ENCODE results near the gene DEGS2. TPM values are rescaled to one million over a fixed set of nuclear protein-coding genes. Genes with fewer than 3 reads are reported as not detected.

Gene DEGS2
- total and polyA plus RNA-seq, 2 experiments from 2014 or later: 1.4 TPM; not detected in 1

DNA sequence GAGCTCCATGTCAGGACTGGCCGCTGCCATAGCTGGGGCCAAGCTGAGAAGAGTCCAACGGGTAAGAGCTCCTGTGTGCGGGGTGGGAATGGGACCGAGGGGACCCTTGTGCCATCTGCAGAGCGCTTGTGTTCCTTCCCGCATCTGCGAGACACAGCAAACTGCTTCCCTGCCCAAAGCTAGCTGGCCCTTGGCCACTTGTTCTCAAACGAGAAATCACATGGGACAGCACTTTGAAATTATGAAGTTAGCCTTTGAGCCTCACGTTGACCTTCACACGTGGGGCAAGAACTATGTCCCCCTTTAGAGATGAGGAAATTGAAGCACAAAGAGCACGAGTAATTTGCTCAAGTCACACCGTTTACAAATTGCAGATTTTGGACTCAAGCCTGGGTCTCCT lies 30.8 kb downstream of the DEGS2 start:
- WGBS, 2 experiments (ENCODE audit: low coverage in 1 of 2, low lambda C conversion rate in 2 of 2, missing lambda C conversion rate in 2 of 2): 82 to 83% methylated on average over 12 of the region's 12 CpGs
- in situ Hi-C loops (cut with MboI): no loop called here
- H3K4me2 ChIP-seq (ENCODE audit: unreplicated experiment): no peak overlapping the region

DNA sequence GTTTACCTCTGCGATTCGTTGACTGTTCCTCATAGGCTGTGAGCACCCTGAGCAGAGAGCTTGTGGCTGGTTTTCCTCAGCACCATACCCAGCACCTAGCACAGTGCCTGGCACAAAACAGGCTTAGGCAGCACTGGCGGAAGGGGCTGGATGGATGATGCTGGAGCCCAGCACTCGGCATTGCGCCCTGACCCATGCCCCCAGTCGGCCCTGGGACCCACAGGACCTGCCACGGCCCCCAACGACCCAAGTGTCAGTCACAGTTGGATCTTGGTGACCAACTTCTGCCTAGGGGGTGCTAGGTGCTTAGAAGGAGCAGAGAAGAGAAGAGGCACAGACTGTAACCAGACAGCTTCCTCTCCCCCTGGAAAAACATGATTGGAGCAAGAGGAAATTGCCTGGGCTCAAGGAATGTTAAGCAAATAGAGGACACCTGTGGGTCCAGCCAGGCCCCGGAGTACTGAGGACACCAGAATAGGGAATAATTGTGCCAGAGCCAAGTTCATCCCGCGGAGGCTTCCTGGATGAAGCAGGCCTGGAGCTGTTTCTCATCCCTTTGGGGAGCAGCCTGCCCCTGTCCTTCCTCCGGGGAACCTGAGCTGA lies 31.5 kb downstream of the DEGS2 start:
- H3K9me3 ChIP-seq (ENCODE audit: low read depth): no peaks in the 10 kb centered on the region
- H3K79me2 ChIP-seq (ENCODE audit: insufficient read depth): no peaks in the 10 kb centered on the region
- H3K9ac ChIP-seq: no peak overlapping the region
- peaks cover 19% of the 10 kb centered on the region for H3F3A ChIP-seq (ENCODE audit: insufficient read depth)
- TF ChIP-seq EZH2 (IDR thresholded peaks at IDR 0.05; ENCODE audit: insufficient read depth, poor library complexity, severe bottlenecking) (no peak), EZH2phosphoT487 (IDR thresholded peaks at IDR 0.05; ENCODE audit: insufficient read depth, low read depth) (no peak)
- no peaks in the 10 kb centered on the region for H4K20me1 ChIP-seq (ENCODE audit: insufficient read depth)
- no peak overlapping the region for H2AFZ ChIP-seq
- H3K4me1 ChIP-seq (ENCODE audit: insufficient read depth): peaks cover 28% of the 10 kb centered on the region
- H3K4me2 ChIP-seq (ENCODE audit: unreplicated experiment): no peak overlapping the region
- no peaks in the 10 kb centered on the region for H3K27me3 ChIP-seq (replicated peaks; ENCODE audit: insufficient read depth)
- H3K36me3 ChIP-seq (ENCODE audit: low read depth): no peaks in the 10 kb centered on the region
- no peak for DNase-seq
- 93% methylated on average over 12 of the region's 12 CpGs for WGBS, 2 experiments (ENCODE audit: low coverage in 1 of 2, low lambda C conversion rate in 2 of 2, missing lambda C conversion rate in 2 of 2)
- H3K27ac ChIP-seq: no peak overlapping the region
- in situ Hi-C loops (cut with MboI): no loop called here
- H3K4me3 ChIP-seq: no peak overlapping the region
- no peaks in the 10 kb centered on the region for H3K9me2 ChIP-seq (ENCODE audit: insufficient read depth)

More for the DNA sequence above, 30.8 kb downstream of the DEGS2 start:
- H3K27ac ChIP-seq: peak overlapping the region; percentile 39
- H3K36me3 ChIP-seq (ENCODE audit: low read depth): no peaks in the 10 kb centered on the region
- H3K79me2 ChIP-seq (ENCODE audit: insufficient read depth): no peaks in the 10 kb centered on the region
- H2AFZ ChIP-seq: no peak overlapping the region
- H3K4me3 ChIP-seq: no peak overlapping the region
- no peaks in the 10 kb centered on the region for H4K20me1 ChIP-seq (ENCODE audit: insufficient read depth)
- peaks cover 35% of the 10 kb centered on the region for H3K4me1 ChIP-seq (ENCODE audit: insufficient read depth)
- peak overlapping the region; percentile 2; the same call in 1 of the 2 replicates for H3K9ac ChIP-seq
- H3K9me3 ChIP-seq (ENCODE audit: low read depth): no peaks in the 10 kb centered on the region
- no peak for TF ChIP-seq EZH2phosphoT487 (IDR thresholded peaks at IDR 0.05; ENCODE audit: insufficient read depth, low read depth)
- TF ChIP-seq EZH2 (IDR thresholded peaks at IDR 0.05; ENCODE audit: insufficient read depth, poor library complexity, severe bottlenecking): no peak
- no peaks in the 10 kb centered on the region for H3K9me2 ChIP-seq (ENCODE audit: insufficient read depth)
- H3F3A ChIP-seq (ENCODE audit: insufficient read depth): peaks cover 22% of the 10 kb centered on the region
- H3K27me3 ChIP-seq (replicated peaks; ENCODE audit: insufficient read depth): no peaks in the 10 kb centered on the region
- DNase-seq: no peak

GRCh38 chr14:100126401-100126800 lies 33.0 kb downstream of the DEGS2 start:
- Histone ChIP-seq H3K9me2 (ENCODE audit: insufficient read depth) (no peaks in the 10 kb centered on the region), H3K36me3 (ENCODE audit: low read depth) (no peaks in the 10 kb centered on the region), H3K9ac (no peak overlapping the region), H3K4me1 (ENCODE audit: insufficient read depth) (peaks cover 14% of the 10 kb centered on the region), H3K27ac (no peak overlapping the region), H3K27me3 (replicated peaks; ENCODE audit: insufficient read depth) (no peaks in the 10 kb centered on the region), H3K4me2 (ENCODE audit: unreplicated experiment) (no peak overlapping the region), H3K4me3 (no peak overlapping the region), H4K20me1 (ENCODE audit: insufficient read depth) (no peaks in the 10 kb centered on the region), H3F3A (ENCODE audit: insufficient read depth) (peaks cover 7% of the 10 kb centered on the region), H3K9me3 (ENCODE audit: low read depth) (no peaks in the 10 kb centered on the region), H2AFZ (no peak overlapping the region), H3K79me2 (ENCODE audit: insufficient read depth) (no peaks in the 10 kb centered on the region)
- TF ChIP-seq EZH2 (IDR thresholded peaks at IDR 0.05; ENCODE audit: insufficient read depth, poor library complexity, severe bottlenecking) (no peak), EZH2phosphoT487 (IDR thresholded peaks at IDR 0.05; ENCODE audit: insufficient read depth, low read depth) (no peak)
- in situ Hi-C loops (cut with MboI): no loop called here
- 84 to 89% methylated on average over 11 to 13 of the region's 13 CpGs for WGBS, 2 experiments (ENCODE audit: low coverage in 1 of 2, low lambda C conversion rate in 2 of 2, missing lambda C conversion rate in 2 of 2)
- no peak for DNase-seq

GRCh38 chr14:100124551-100125088 lies 34.8 kb downstream of the DEGS2 start:
- in situ Hi-C loops (cut with MboI): no loop called here
- no peaks in the 10 kb centered on the region for H3K27me3 ChIP-seq (replicated peaks; ENCODE audit: insufficient read depth)
- TF ChIP-seq EZH2phosphoT487 (IDR thresholded peaks at IDR 0.05; ENCODE audit: insufficient read depth, low read depth) (no peak), EZH2 (IDR thresholded peaks at IDR 0.05; ENCODE audit: insufficient read depth, poor library complexity, severe bottlenecking) (no peak)
- no peaks in the 10 kb centered on the region for H3K9me3 ChIP-seq (ENCODE audit: low read depth)
- H3K4me2 ChIP-seq (ENCODE audit: unreplicated experiment): no peak overlapping the region
- DNase-seq: no peak
- H3K9ac ChIP-seq: no peak overlapping the region
- no peaks in the 10 kb centered on the region for H3F3A ChIP-seq (ENCODE audit: insufficient read depth)
- no peaks in the 10 kb centered on the region for H3K9me2 ChIP-seq (ENCODE audit: insufficient read depth)
- no peaks in the 10 kb centered on the region for H4K20me1 ChIP-seq (ENCODE audit: insufficient read depth)
- no peak overlapping the region for H3K4me3 ChIP-seq
- H3K4me1 ChIP-seq (ENCODE audit: insufficient read depth): peaks cover 9% of the 10 kb centered on the region
- no peak overlapping the region for H2AFZ ChIP-seq
- no peaks in the 10 kb centered on the region for H3K36me3 ChIP-seq (ENCODE audit: low read depth)
- 94 to 95% methylated on average over 18 to 20 of the region's 20 CpGs for WGBS, 2 experiments (ENCODE audit: low coverage in 1 of 2, low lambda C conversion rate in 2 of 2, missing lambda C conversion rate in 2 of 2)
- H3K27ac ChIP-seq: no peak overlapping the region
- H3K79me2 ChIP-seq (ENCODE audit: insufficient read depth): no peaks in the 10 kb centered on the region
